ENCODE results near the gene SMG9.

GRCh38 chr19:43780706-43781525, 26.2 kb upstream of the SMG9 start, which contains the start of gene KCNN4:
- TF ChIP-seq CTCF (conservative IDR thresholded peaks at IDR 0.05; ENCODE audit: low read depth, low read length) (no peak), EZH2 (IDR thresholded peaks at IDR 0.05; ENCODE audit: borderline replicate concordance, low read depth, low read length, poor library complexity, severe bottlenecking) (no peak)
